Transverse colon (tissue), 4 donors: ENCODE data around the gene TRIM25.

Experiments used
- CTCF ChIP-seq, 5 experiments: fragments of 200-600 bp in 3 of 5; fragments of 450-650 bp in 2 of 5; sonication (generic) in 3 of 5; IDR thresholded peaks; 1 replicate in 2 of 5; 2 replicates in 3 of 5; pipeline ENCODE4 v1.5.1; 2016 to 2017; ENCODE audit warnings: antibody characterized with exemption in 5 of 5, inconsistent platforms in 3 of 5, mild to moderate bottlenecking in 2 of 5, moderate library complexity in 1 of 5
- EP300 ChIP-seq: sonication (generic); formaldehyde crosslinking; IDR thresholded peaks from one replicate; pipeline ENCODE4 v1.6.1; 2017; ENCODE audit warnings: antibody characterized with exemption, low read depth
- POLR2A ChIP-seq: fragments of 450-650 bp; IDR thresholded peaks from one replicate; pipeline ENCODE4 v1.6.1; 2016; ENCODE audit warnings: antibody characterized with exemption, mild to moderate bottlenecking, moderate library complexity
- POLR2AphosphoS5 ChIP-seq, 3 donors: sonication (generic); formaldehyde crosslinking; IDR thresholded peaks; one replicate each; pipeline ENCODE4 v1.6.1; 2016; ENCODE audit warnings: antibody characterized with exemption in 3 of 3

- TF ChIP-seq POLR2AphosphoS5 (IDR thresholded peaks at IDR 0.05) (no peak), POLR2A (no peak), CTCF (IDR thresholded peaks at IDR 0.05) (no peak), EP300 (no peak)
These were observed 19.4 kb upstream of the TRIM25 start for GRCh38 chr17:56933151-56933745.
